ENCODE results near the gene ARHGAP9. TPM values are rescaled to one million over a fixed set of nuclear protein-coding genes. Genes with fewer than 3 reads are reported as not detected.

Gene ARHGAP9
- total RNA-seq, 4 donors from 2014 or later: 11.7 to 87.2 (median 27.3) TPM; not detected in 1

GRCh38 chr12:57522887-57523705, 43.4 kb upstream of the ARHGAP9 start:
- TF ChIP-seq POLR2A (IDR thresholded peaks at IDR 0.05): peak; percentile 5
- TF ChIP-seq, protein P1, sequence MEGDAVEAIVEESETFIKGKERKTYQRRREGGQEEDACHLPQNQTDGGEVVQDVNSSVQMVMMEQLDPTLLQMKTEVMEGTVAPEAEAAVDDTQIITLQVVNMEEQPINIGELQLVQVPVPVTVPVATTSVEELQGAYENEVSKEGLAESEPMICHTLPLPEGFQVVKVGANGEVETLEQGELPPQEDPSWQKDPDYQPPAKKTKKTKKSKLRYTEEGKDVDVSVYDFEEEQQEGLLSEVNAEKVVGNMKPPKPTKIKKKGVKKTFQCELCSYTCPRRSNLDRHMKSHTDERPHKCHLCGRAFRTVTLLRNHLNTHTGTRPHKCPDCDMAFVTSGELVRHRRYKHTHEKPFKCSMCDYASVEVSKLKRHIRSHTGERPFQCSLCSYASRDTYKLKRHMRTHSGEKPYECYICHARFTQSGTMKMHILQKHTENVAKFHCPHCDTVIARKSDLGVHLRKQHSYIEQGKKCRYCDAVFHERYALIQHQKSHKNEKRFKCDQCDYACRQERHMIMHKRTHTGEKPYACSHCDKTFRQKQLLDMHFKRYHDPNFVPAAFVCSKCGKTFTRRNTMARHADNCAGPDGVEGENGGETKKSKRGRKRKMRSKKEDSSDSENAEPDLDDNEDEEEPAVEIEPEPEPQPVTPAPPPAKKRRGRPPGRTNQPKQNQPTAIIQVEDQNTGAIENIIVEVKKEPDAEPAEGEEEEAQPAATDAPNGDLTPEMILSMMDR (IDR thresholded peaks at IDR 0.05): no peak
- TF ChIP-seq EP300 (IDR thresholded peaks at IDR 0.05; ENCODE audit: low read depth): no peak
- no peak for TF ChIP-seq POLR2AphosphoS5 (IDR thresholded peaks at IDR 0.05)
- Histone ChIP-seq H3K27ac (peak overlapping the region; percentile 97 to 100 (median 98)), H3K9me3 (no peaks in the 10 kb centered on the region), H3K4me1 (peaks cover 33 to 58% (median 52%) of the 10 kb centered on the region in 4 donors), H3K27me3 (no peaks in the 10 kb centered on the region), H3K36me3 (peaks cover 0 to 20% (median 6%) of the 10 kb centered on the region in 4 donors), H3K4me3 (peak overlapping the region; percentile 68 to 82 (median 78))
- DNase-seq: peak; percentile 54
- in situ Hi-C loops (cut with MboI; ENCODE audit: low pct_ligation_motif_present in 1 of 4, low pct_unique_long_range_greater_than_20kb in 1 of 4, low sequenced_read_pairs in 3 of 4): no loop called here
- WGBS, 2 donors (ENCODE audit: low coverage in 1 of 2): 1 to 5% methylated on average over 4 to 9 of the region's 38 CpGs
- intact Hi-C loops (cut with DNase I; ENCODE audit: low total_unique reads): loop anchor here (1.0 kb wide), 1 partner anchor 47 kb away; no protein-coding TSS in a partner anchor

- WGBS, 2 donors (ENCODE audit: low coverage in 1 of 2): 0 to 1% methylated on average over 1 to 16 of the region's 57 CpGs
- peaks cover 0 to 16% (median 3%) of the 10 kb centered on the region in 4 donors for H3K36me3 ChIP-seq
- peak within 1 kb of the TSS; percentile 68 to 82 (median 78) for H3K4me3 ChIP-seq
- no peaks in the 10 kb centered on the region for H3K9me3 ChIP-seq
- intact Hi-C loops (cut with DNase I; ENCODE audit: low total_unique reads) (no loop called here), in situ Hi-C loops (cut with MboI; ENCODE audit: low pct_ligation_motif_present in 1 of 4, low pct_unique_long_range_greater_than_20kb in 1 of 4, low sequenced_read_pairs in 3 of 4) (no loop called here)
- H3K27me3 ChIP-seq: no peaks in the 10 kb centered on the region
- peak; percentile 40 to 73 (median 72) for TF ChIP-seq POLR2AphosphoS5 (IDR thresholded peaks at IDR 0.05)
- TF ChIP-seq POLR2A (IDR thresholded peaks at IDR 0.05): peak; percentile 61
- TF ChIP-seq EP300 (IDR thresholded peaks at IDR 0.05; ENCODE audit: low read depth): no peak
- H3K4me1 ChIP-seq: peaks cover 42 to 67% (median 57%) of the 10 kb centered on the region in 4 donors
- peak within 1 kb of the TSS; percentile 97 to 100 (median 98) for H3K27ac ChIP-seq
- DNase-seq: peak; percentile 94
Measured at GRCh38 chr12:57522011-57522886, 42.6 kb upstream of the ARHGAP9 start, which contains the start of gene MBD6. MBD6 (plus strand) TSS chr12:57522824; CDS start chr12:57524304, 1,480 bp downstream.

GRCh38 chr12:57521525-57522010, 41.9 kb upstream of the ARHGAP9 start:
- peak; percentile 58 for DNase-seq
- WGBS, 2 donors (ENCODE audit: low coverage in 1 of 2): 25 to 40% methylated on average over 5 to 17 of the region's 17 CpGs
- Histone ChIP-seq H3K4me1 (peaks cover 42 to 71% (median 58%) of the 10 kb centered on the region in 4 donors), H3K27me3 (no peaks in the 10 kb centered on the region), H3K27ac (peak overlapping the region; percentile 97 to 100 (median 98)), H3K36me3 (peaks cover 0 to 22% (median 4%) of the 10 kb centered on the region in 4 donors), H3K4me3 (peak overlapping the region in 2 of 4 donors; percentile 76 to 81), H3K9me3 (no peaks in the 10 kb centered on the region)
- intact Hi-C loops (cut with DNase I; ENCODE audit: low total_unique reads): no loop called here
- TF ChIP-seq POLR2A (IDR thresholded peaks at IDR 0.05) (no peak), POLR2AphosphoS5 (IDR thresholded peaks at IDR 0.05) (no peak)
- in situ Hi-C loops (cut with MboI; ENCODE audit: low pct_ligation_motif_present in 1 of 4, low pct_unique_long_range_greater_than_20kb in 1 of 4, low sequenced_read_pairs in 3 of 4): no loop called here

- peaks cover 0 to 23% (median 10%) of the 10 kb centered on the region in 4 donors for H3K36me3 ChIP-seq
- WGBS, 2 donors (ENCODE audit: low coverage in 1 of 2): 1% methylated on average over 43 of the region's 52 CpGs; no CpG with 5 or more reads in 1 of the 2 donors
- intact Hi-C loops (cut with DNase I; ENCODE audit: low total_unique reads) (no loop called here), in situ Hi-C loops (cut with MboI; ENCODE audit: low pct_ligation_motif_present in 1 of 4, low pct_unique_long_range_greater_than_20kb in 1 of 4, low sequenced_read_pairs in 3 of 4) (no loop called here)
- TF ChIP-seq, protein P1 (IDR thresholded peaks at IDR 0.05): no peak
- TF ChIP-seq EP300 (IDR thresholded peaks at IDR 0.05; ENCODE audit: low read depth): peak; percentile 80
- peak; percentile 100 for TF ChIP-seq POLR2A (IDR thresholded peaks at IDR 0.05)
- peak; percentile 100 for TF ChIP-seq POLR2AphosphoS5 (IDR thresholded peaks at IDR 0.05)
- peak within 1 kb of the TSS; percentile 60 to 88 (median 72) for H3K4me3 ChIP-seq
- H3K9me3 ChIP-seq: no peaks in the 10 kb centered on the region
- H3K27me3 ChIP-seq: no peaks in the 10 kb centered on the region
- peak; percentile 100 for DNase-seq
- H3K27ac ChIP-seq: peak within 1 kb of the TSS; percentile 97 to 100 (median 98)
- peaks cover 42 to 63% (median 56%) of the 10 kb centered on the region in 4 donors for H3K4me1 ChIP-seq
Measured at GRCh38 chr12:57520053-57520818, 40.6 kb upstream of the ARHGAP9 start, which contains the start of gene DDIT3. DDIT3 (minus strand) TSS chr12:57520514; CDS start chr12:57517406, 3,108 bp downstream.
